GM23338 (cell line): ENCODE measurements around the gene STARD13. TPM values are rescaled to one million over a fixed set of nuclear protein-coding genes. Genes with fewer than 3 reads are reported as not detected.

Experiments used
- ATAC-seq: fragments of 200-7000 bp; cut with Tn5 transposase; 3 replicates; pipeline ENCODE4 v1.9.1; 2020
- DNase-seq: peaks from one replicate; pipeline ENCODE4 v3.0.0-alpha.2; 2015; ENCODE audit warnings: low spot score
- H2AFZ ChIP-seq: fragments of 200-600 bp; sonication (generic); 2 replicates; pipeline ENCODE4 v1.8.0; 2016; ENCODE audit warnings: antibody characterized with exemption, mild to moderate bottlenecking, moderate library complexity
- H3F3A ChIP-seq: fragments of 200-600 bp; sonication (generic); replicated peaks from 2 replicates; pipeline ENCODE4 v1.8.0; 2017; ENCODE audit warnings: antibody characterized with exemption, mixed run types, low read depth
- H3K27ac ChIP-seq: fragments of 200-600 bp; sonication (generic); 2 replicates; pipeline ENCODE4 v1.6.1; 2016; ENCODE audit warnings: low read depth
- H3K27me3 ChIP-seq: fragments of 200-600 bp; sonication (generic); 2 replicates; pipeline ENCODE4 v1.8.0; 2016; ENCODE audit warnings: mild to moderate bottlenecking, mixed run types, moderate library complexity; ENCODE audit not compliant: insufficient read depth
- H3K36me3 ChIP-seq: fragments of 200-600 bp; sonication (generic); 2 replicates; pipeline ENCODE4 v1.8.0; 2016; ENCODE audit warnings: mild to moderate bottlenecking; ENCODE audit not compliant: insufficient read depth
- H3K4me1 ChIP-seq: fragments of 200-600 bp; sonication (generic); 2 replicates; pipeline ENCODE4 v1.8.0; 2016; ENCODE audit warnings: mild to moderate bottlenecking, moderate library complexity; ENCODE audit not compliant: insufficient read depth
- H3K4me2 ChIP-seq: fragments of 200-600 bp; sonication (generic); 2 replicates; pipeline ENCODE4 v1.7.1; 2017; ENCODE audit warnings: mixed run types
- H3K4me3 ChIP-seq: fragments of 200-600 bp; sonication (generic); 2 replicates; pipeline ENCODE4 v1.6.1; 2016; ENCODE audit warnings: mixed run types
- H3K79me2 ChIP-seq: fragments of 200-600 bp; sonication (generic); replicated peaks from 2 replicates; pipeline ENCODE4 v1.8.0; 2017; ENCODE audit warnings: mild to moderate bottlenecking; ENCODE audit not compliant: insufficient read depth
- H3K9me2 ChIP-seq: fragments of 200-600 bp; sonication (generic); 2 replicates; pipeline ENCODE4 v1.8.0; 2017; ENCODE audit not compliant: insufficient read depth
- H4K20me1 ChIP-seq: fragments of 200-600 bp; sonication (generic); replicated peaks from 2 replicates; pipeline ENCODE4 v1.8.0; 2017; ENCODE audit warnings: mild to moderate bottlenecking; ENCODE audit not compliant: insufficient read depth
- H3K27ac Mint-ChIP-seq: 2 replicates; pipeline ENCODE4 v1.8.0; 2020; ENCODE audit warnings: inconsistent platforms, mild to moderate bottlenecking, moderate library complexity, mixed read lengths
- H3K27me3 Mint-ChIP-seq: 3 replicates; pipeline ENCODE4 v1.8.0; 2022; ENCODE audit warnings: low read depth, mild to moderate bottlenecking, moderate library complexity, mixed read lengths, inconsistent platforms; ENCODE audit not compliant: insufficient read depth, poor library complexity
- H3K36me3 Mint-ChIP-seq: 3 replicates; pipeline ENCODE4 v1.8.0; 2021; ENCODE audit warnings: low read depth, mild to moderate bottlenecking, inconsistent platforms, moderate library complexity, mixed read lengths
- H3K4me1 Mint-ChIP-seq: 3 replicates; pipeline ENCODE4 v1.8.0; 2020; ENCODE audit warnings: mild to moderate bottlenecking, inconsistent platforms, mixed read lengths
- H3K4me3 Mint-ChIP-seq: 3 replicates; pipeline ENCODE4 v1.8.0; 2021; ENCODE audit warnings: moderate library complexity, mild to moderate bottlenecking, inconsistent platforms, mixed read lengths
- H3K9me3 Mint-ChIP-seq: 3 replicates; pipeline ENCODE4 v1.8.0; 2020; ENCODE audit warnings: moderate library complexity, mild to moderate bottlenecking, inconsistent platforms, mixed read lengths
- CREB1 ChIP-seq: fragments of 250-450 bp; sonication (Bioruptor Pico); IDR thresholded peaks from 2 replicates; pipeline ENCODE4 v1.5.0; 2020; ENCODE audit warnings: low read depth, mild to moderate bottlenecking, moderate library complexity
- EZH2 ChIP-seq: fragments of 200-600 bp; sonication (generic); IDR thresholded peaks from one replicate; pipeline ENCODE4 v1.8.0; 2017; ENCODE audit warnings: antibody characterized with exemption, mild to moderate bottlenecking, low read depth; ENCODE audit not compliant: unreplicated experiment
- EZH2phosphoT487 ChIP-seq: fragments of 200-600 bp; sonication (generic); IDR thresholded peaks from one replicate; pipeline ENCODE4 v1.8.1; 2018; ENCODE audit warnings: antibody characterized with exemption; ENCODE audit not compliant: unreplicated experiment
- JUNB ChIP-seq: IDR thresholded peaks from one replicate; pipeline ENCODE4 v1.6.1; 2016; ENCODE audit warnings: antibody characterized with exemption; ENCODE audit not compliant: unreplicated experiment
- NANOG ChIP-seq: IDR thresholded peaks from 2 replicates; pipeline ENCODE4 v1.6.1; 2016; ENCODE audit warnings: antibody characterized with exemption, borderline replicate concordance
- POLR2AphosphoS5 ChIP-seq: IDR thresholded peaks from 2 replicates; pipeline ENCODE4 v1.6.1; 2016; ENCODE audit warnings: antibody characterized with exemption, low read depth
- STAT1 ChIP-seq: IDR thresholded peaks from one replicate; pipeline ENCODE4 v1.6.1; 2016; ENCODE audit warnings: antibody characterized with exemption; ENCODE audit not compliant: unreplicated experiment
- ZNF114 ChIP-seq: fragments of 250-450 bp; sonication (Bioruptor Pico); IDR thresholded peaks from 2 replicates; pipeline ENCODE4 v1.5.0; 2020; ENCODE audit warnings: mild to moderate bottlenecking, moderate library complexity
- ZNF331 ChIP-seq: fragments of 250-450 bp; sonication (Bioruptor Pico); IDR thresholded peaks from 2 replicates; pipeline ENCODE4 v1.5.0; 2020; ENCODE audit warnings: low read depth, mild to moderate bottlenecking, moderate library complexity
- polyA plus RNA-seq: library from polyadenylated mRNA; unstranded; fragments of >200 nt; fragmentation: Nextera tagmentation; extraction: Ambion mirVana; gene quantifications from 2 replicates; pipeline ENCODE4 v1.2.1, GENCODE V29; 2016
- total RNA-seq: library from RNA; depleted of rRNA; stranded (reverse); fragments of >200 nt; shearing (Covaris generic); gene quantifications from 2 replicates; pipeline ENCODE4 v1.2.3, GENCODE V29; 2014
- TF ChIP-seq, protein P1 (sequence below), 2 experiments: fragments of 200-600 bp in 1 of 2; sonication (generic) in 1 of 2; conservative IDR thresholded peaks; 2 replicates each; pipeline versions ENCODE4 v1.5.1 to v1.6.1; 2016 to 2017; ENCODE audit warnings: antibody characterized with exemption in 2 of 2, low read depth in 2 of 2, mild to moderate bottlenecking in 2 of 2, moderate library complexity in 1 of 2
- TF ChIP-seq, protein P2 (sequence below): fragments of 250-450 bp; sonication (Bioruptor Pico); IDR thresholded peaks from 2 replicates; pipeline ENCODE4 v1.5.0; 2020; ENCODE audit warnings: mild to moderate bottlenecking, moderate library complexity
- TF ChIP-seq, protein P3 (sequence below): IDR thresholded peaks from 2 replicates; pipeline ENCODE4 v1.6.1; 2016; ENCODE audit warnings: antibody characterized with exemption
- TF ChIP-seq, protein P4 (sequence below): IDR thresholded peaks from one replicate; pipeline ENCODE4 v1.6.1; 2018; ENCODE audit warnings: antibody characterized with exemption; ENCODE audit not compliant: unreplicated experiment

STARD13 gene
- total and polyA plus RNA-seq, 2 experiments from 2014 or later: 3.2 to 5.2 TPM

DNA sequence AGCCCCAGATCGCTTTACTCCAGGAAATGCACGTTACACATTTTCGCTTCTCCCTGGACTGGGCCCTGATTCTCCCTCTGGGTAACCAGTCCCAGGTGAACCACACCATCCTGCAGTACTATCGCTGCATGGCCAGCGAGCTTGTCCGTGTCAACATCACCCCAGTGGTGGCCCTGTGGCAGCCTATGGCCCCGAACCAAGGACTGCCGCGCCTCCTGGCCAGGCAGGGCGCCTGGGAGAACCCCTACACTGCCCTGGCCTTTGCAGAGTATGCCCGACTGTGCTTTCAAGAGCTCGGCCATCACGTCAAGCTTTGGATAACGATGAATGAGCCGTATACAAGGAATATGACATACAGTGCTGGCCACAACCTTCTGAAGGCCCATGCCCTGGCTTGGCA, 224.7 kb downstream of the STARD13 start:
- Histone ChIP-seq H3F3A (no peaks in the 10 kb centered on the region), H3K36me3 (no peaks in the 10 kb centered on the region), H3K27me3 (no peaks in the 10 kb centered on the region), H3K79me2 (no peaks in the 10 kb centered on the region), H2AFZ (no peak overlapping the region), H3K4me3 (no peak overlapping the region), H3K9me2 (0 out of 2 replicates have a peak, but pooled peaks cover 3% of the 10 kb centered on the region), H3K4me2 (no peak overlapping the region), H4K20me1 (no peaks in the 10 kb centered on the region), H3K27ac (no peak overlapping the region), H3K4me1 (no peaks in the 10 kb centered on the region)
- Mint-ChIP-seq H3K9me3 (no peaks in the 10 kb centered on the region), H3K27me3 (peaks cover 14% of the 10 kb centered on the region), H3K4me1 (no peaks in the 10 kb centered on the region), H3K36me3 (no peaks in the 10 kb centered on the region), H3K27ac (no peak overlapping the region), H3K4me3 (no peak overlapping the region)
- DNase-seq: no peak
- no peak for ATAC-seq
- TF ChIP-seq JUNB: no peak
- TF ChIP-seq, protein P1, sequence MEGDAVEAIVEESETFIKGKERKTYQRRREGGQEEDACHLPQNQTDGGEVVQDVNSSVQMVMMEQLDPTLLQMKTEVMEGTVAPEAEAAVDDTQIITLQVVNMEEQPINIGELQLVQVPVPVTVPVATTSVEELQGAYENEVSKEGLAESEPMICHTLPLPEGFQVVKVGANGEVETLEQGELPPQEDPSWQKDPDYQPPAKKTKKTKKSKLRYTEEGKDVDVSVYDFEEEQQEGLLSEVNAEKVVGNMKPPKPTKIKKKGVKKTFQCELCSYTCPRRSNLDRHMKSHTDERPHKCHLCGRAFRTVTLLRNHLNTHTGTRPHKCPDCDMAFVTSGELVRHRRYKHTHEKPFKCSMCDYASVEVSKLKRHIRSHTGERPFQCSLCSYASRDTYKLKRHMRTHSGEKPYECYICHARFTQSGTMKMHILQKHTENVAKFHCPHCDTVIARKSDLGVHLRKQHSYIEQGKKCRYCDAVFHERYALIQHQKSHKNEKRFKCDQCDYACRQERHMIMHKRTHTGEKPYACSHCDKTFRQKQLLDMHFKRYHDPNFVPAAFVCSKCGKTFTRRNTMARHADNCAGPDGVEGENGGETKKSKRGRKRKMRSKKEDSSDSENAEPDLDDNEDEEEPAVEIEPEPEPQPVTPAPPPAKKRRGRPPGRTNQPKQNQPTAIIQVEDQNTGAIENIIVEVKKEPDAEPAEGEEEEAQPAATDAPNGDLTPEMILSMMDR (conservative IDR thresholded peaks at IDR 0.05; ENCODE audit: low read depth in 2 of 2): no peak
- no peak for TF ChIP-seq POLR2AphosphoS5
- TF ChIP-seq ZNF114 (CRISPR knock-in tag): no peak
- TF ChIP-seq, protein P2, sequence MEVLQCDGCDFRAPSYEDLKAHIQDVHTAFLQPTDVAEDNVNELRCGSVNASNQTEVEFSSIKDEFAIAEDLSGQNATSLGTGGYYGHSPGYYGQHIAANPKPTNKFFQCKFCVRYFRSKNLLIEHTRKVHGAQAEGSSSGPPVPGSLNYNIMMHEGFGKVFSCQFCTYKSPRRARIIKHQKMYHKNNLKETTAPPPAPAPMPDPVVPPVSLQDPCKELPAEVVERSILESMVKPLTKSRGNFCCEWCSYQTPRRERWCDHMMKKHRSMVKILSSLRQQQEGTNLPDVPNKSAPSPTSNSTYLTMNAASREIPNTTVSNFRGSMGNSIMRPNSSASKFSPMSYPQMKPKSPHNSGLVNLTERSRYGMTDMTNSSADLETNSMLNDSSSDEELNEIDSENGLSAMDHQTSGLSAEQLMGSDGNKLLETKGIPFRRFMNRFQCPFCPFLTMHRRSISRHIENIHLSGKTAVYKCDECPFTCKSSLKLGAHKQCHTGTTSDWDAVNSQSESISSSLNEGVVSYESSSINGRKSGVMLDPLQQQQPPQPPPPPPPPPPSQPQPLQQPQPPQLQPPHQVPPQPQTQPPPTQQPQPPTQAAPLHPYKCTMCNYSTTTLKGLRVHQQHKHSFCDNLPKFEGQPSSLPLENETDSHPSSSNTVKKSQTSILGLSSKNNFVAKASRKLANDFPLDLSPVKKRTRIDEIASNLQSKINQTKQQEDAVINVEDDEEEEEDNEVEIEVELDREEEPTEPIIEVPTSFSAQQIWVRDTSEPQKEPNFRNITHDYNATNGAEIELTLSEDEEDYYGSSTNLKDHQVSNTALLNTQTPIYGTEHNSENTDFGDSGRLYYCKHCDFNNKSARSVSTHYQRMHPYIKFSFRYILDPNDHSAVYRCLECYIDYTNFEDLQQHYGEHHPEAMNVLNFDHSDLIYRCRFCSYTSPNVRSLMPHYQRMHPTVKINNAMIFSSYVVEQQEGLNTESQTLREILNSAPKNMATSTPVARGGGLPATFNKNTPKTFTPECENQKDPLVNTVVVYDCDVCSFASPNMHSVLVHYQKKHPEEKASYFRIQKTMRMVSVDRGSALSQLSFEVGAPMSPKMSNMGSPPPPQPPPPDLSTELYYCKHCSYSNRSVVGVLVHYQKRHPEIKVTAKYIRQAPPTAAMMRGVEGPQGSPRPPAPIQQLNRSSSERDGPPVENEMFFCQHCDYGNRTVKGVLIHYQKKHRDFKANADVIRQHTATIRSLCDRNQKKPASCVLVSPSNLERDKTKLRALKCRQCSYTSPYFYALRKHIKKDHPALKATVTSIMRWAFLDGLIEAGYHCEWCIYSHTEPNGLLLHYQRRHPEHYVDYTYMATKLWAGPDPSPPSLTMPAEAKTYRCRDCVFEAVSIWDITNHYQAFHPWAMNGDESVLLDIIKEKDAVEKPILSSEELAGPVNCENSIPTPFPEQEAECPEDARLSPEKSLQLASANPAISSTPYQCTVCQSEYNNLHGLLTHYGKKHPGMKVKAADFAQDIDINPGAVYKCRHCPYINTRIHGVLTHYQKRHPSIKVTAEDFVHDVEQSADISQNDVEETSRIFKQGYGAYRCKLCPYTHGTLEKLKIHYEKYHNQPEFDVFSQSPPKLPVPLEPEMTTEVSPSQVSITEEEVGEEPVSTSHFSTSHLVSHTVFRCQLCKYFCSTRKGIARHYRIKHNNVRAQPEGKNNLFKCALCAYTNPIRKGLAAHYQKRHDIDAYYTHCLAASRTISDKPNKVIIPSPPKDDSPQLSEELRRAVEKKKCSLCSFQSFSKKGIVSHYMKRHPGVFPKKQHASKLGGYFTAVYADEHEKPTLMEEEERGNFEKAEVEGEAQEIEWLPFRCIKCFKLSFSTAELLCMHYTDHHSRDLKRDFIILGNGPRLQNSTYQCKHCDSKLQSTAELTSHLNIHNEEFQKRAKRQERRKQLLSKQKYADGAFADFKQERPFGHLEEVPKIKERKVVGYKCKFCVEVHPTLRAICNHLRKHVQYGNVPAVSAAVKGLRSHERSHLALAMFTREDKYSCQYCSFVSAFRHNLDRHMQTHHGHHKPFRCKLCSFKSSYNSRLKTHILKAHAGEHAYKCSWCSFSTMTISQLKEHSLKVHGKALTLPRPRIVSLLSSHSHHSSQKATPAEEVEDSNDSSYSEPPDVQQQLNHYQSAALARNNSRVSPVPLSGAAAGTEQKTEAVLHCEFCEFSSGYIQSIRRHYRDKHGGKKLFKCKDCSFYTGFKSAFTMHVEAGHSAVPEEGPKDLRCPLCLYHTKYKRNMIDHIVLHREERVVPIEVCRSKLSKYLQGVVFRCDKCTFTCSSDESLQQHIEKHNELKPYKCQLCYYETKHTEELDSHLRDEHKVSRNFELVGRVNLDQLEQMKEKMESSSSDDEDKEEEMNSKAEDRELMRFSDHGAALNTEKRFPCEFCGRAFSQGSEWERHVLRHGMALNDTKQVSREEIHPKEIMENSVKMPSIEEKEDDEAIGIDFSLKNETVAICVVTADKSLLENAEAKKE (CRISPR knock-in tag): no peak
- no peak for TF ChIP-seq EZH2
- TF ChIP-seq CREB1 (CRISPR knock-in tag): no peak
- no peak for TF ChIP-seq NANOG
- no peak for TF ChIP-seq STAT1
- TF ChIP-seq, protein P3, sequence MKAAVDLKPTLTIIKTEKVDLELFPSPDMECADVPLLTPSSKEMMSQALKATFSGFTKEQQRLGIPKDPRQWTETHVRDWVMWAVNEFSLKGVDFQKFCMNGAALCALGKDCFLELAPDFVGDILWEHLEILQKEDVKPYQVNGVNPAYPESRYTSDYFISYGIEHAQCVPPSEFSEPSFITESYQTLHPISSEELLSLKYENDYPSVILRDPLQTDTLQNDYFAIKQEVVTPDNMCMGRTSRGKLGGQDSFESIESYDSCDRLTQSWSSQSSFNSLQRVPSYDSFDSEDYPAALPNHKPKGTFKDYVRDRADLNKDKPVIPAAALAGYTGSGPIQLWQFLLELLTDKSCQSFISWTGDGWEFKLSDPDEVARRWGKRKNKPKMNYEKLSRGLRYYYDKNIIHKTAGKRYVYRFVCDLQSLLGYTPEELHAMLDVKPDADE: no peak
- TF ChIP-seq, protein P4, sequence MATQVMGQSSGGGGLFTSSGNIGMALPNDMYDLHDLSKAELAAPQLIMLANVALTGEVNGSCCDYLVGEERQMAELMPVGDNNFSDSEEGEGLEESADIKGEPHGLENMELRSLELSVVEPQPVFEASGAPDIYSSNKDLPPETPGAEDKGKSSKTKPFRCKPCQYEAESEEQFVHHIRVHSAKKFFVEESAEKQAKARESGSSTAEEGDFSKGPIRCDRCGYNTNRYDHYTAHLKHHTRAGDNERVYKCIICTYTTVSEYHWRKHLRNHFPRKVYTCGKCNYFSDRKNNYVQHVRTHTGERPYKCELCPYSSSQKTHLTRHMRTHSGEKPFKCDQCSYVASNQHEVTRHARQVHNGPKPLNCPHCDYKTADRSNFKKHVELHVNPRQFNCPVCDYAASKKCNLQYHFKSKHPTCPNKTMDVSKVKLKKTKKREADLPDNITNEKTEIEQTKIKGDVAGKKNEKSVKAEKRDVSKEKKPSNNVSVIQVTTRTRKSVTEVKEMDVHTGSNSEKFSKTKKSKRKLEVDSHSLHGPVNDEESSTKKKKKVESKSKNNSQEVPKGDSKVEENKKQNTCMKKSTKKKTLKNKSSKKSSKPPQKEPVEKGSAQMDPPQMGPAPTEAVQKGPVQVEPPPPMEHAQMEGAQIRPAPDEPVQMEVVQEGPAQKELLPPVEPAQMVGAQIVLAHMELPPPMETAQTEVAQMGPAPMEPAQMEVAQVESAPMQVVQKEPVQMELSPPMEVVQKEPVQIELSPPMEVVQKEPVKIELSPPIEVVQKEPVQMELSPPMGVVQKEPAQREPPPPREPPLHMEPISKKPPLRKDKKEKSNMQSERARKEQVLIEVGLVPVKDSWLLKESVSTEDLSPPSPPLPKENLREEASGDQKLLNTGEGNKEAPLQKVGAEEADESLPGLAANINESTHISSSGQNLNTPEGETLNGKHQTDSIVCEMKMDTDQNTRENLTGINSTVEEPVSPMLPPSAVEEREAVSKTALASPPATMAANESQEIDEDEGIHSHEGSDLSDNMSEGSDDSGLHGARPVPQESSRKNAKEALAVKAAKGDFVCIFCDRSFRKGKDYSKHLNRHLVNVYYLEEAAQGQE: no peak
- TF ChIP-seq EZH2phosphoT487: no peak
- no peak for TF ChIP-seq ZNF331
